Astrocyte (in vitro differentiated cells and primary cell): ENCODE data around the gene UNC5C. TPM values are rescaled to one million over a fixed set of nuclear protein-coding genes. Genes with fewer than 3 reads are reported as not detected.

Source experiments
- DNase-seq: peaks from one replicate; pipeline ENCODE4 v3.0.0-alpha.2; 2010; ENCODE audit warnings: low read depth
- FAIRE-seq: peaks from 2 replicates; lab custom pipeline; 2011; peaks lifted over from hg19 to GRCh38; lab: Jason Lieb, UNC
- H2AFZ ChIP-seq: 2 replicates; pipeline ENCODE4 v1.6.0; 2012; ENCODE audit warnings: low read depth, low read length, inconsistent platforms
- H3K27ac ChIP-seq: 2 replicates; pipeline ENCODE4 v1.5.1; 2011; ENCODE audit warnings: low read depth, low read length, inconsistent platforms
- H3K27me3 ChIP-seq: 2 replicates; pipeline ENCODE4 v1.6.0; 2011; ENCODE audit warnings: low read length, inconsistent platforms; ENCODE audit not compliant: insufficient read depth
- H3K36me3 ChIP-seq: 2 replicates; pipeline ENCODE4 v1.5.1; 2011; ENCODE audit warnings: low read length, inconsistent platforms; ENCODE audit not compliant: insufficient read depth
- H3K4me1 ChIP-seq: 2 replicates; pipeline ENCODE4 v1.5.1; 2011; ENCODE audit warnings: low read length, inconsistent platforms; ENCODE audit not compliant: insufficient read depth
- H3K4me2 ChIP-seq: 2 replicates; pipeline ENCODE4 v1.6.0; 2012; ENCODE audit warnings: low read length, inconsistent platforms
- H3K4me3 ChIP-seq: 2 replicates; pipeline ENCODE4 v1.5.1; 2011; ENCODE audit warnings: low read depth, mild to moderate bottlenecking, low read length, inconsistent platforms; ENCODE audit not compliant: insufficient read depth
- H3K79me2 ChIP-seq: 2 replicates; pipeline ENCODE4 v1.6.0; 2012; ENCODE audit warnings: mild to moderate bottlenecking, low read length, inconsistent platforms; ENCODE audit not compliant: insufficient read depth
- H3K9ac ChIP-seq: 2 replicates; pipeline ENCODE4 v1.6.0; 2012; ENCODE audit warnings: mild to moderate bottlenecking, low read length, inconsistent platforms
- H3K9me3 ChIP-seq: 2 replicates; pipeline ENCODE4 v1.5.1; 2012; ENCODE audit warnings: low read depth, mild to moderate bottlenecking, low read length, inconsistent platforms; ENCODE audit not compliant: insufficient read depth
- H4K20me1 ChIP-seq: 2 replicates; pipeline ENCODE4 v1.6.0; 2012; ENCODE audit warnings: low read length, inconsistent platforms; ENCODE audit not compliant: insufficient read depth
- H3K27ac Mint-ChIP-seq: one replicate; pipeline ENCODE4 v1.8.0; 2021; ENCODE audit warnings: mild to moderate bottlenecking, mixed read lengths; ENCODE audit not compliant: unreplicated experiment
- H3K27me3 Mint-ChIP-seq: one replicate; pipeline ENCODE4 v1.8.0; 2021; ENCODE audit warnings: low read depth, mixed read lengths; ENCODE audit not compliant: unreplicated experiment
- H3K36me3 Mint-ChIP-seq: one replicate; pipeline ENCODE4 v1.8.0; 2021; ENCODE audit warnings: low read depth, mixed read lengths; ENCODE audit not compliant: unreplicated experiment
- H3K4me1 Mint-ChIP-seq: one replicate; pipeline ENCODE4 v1.8.0; 2021; ENCODE audit warnings: low read depth, mixed read lengths; ENCODE audit not compliant: unreplicated experiment
- H3K4me3 Mint-ChIP-seq: one replicate; pipeline ENCODE4 v1.8.0; 2021; ENCODE audit warnings: mild to moderate bottlenecking, moderate library complexity, mixed read lengths; ENCODE audit not compliant: unreplicated experiment
- H3K9me3 Mint-ChIP-seq: one replicate; pipeline ENCODE4 v1.8.0; 2021; ENCODE audit warnings: mild to moderate bottlenecking, mixed read lengths; ENCODE audit not compliant: unreplicated experiment
- CTCF ChIP-seq: IDR thresholded peaks from 2 replicates; pipeline ENCODE4 v1.5.1; 2011; ENCODE audit warnings: low read depth, mild to moderate bottlenecking, inconsistent platforms, low read length, moderate library complexity; ENCODE audit not compliant: insufficient read depth
- EZH2 ChIP-seq: IDR thresholded peaks from 2 replicates; pipeline ENCODE4 v1.6.1; 2012; ENCODE audit warnings: mild to moderate bottlenecking, low read length, inconsistent platforms; ENCODE audit not compliant: insufficient read depth
- total RNA-seq: library from RNA; stranded (reverse); gene quantifications from 2 replicates; pipeline ENCODE4 v1.2.1, GENCODE V29; 2021

The UNC5C gene
- total RNA-seq, 1 donor from 2014 or later = 3.1 TPM

- H4K20me1 ChIP-seq = no peaks in the 10 kb centered on the region
- no peak overlapping the region for H3K9ac ChIP-seq
- Mint-ChIP-seq H3K4me3 (no peak overlapping the region), H3K4me1 (no peaks in the 10 kb centered on the region), H3K9me3 (peaks cover 1% of the 10 kb centered on the region), H3K27me3 (no peaks in the 10 kb centered on the region), H3K27ac (no peak overlapping the region), H3K36me3 (no peaks in the 10 kb centered on the region)
- H2AFZ ChIP-seq = no peak overlapping the region
- TF ChIP-seq CTCF (no peak), EZH2 (no peak)
- H3K4me1 ChIP-seq = no peaks in the 10 kb centered on the region
- no peaks in the 10 kb centered on the region for H3K27me3 ChIP-seq
- no peaks in the 10 kb centered on the region for H3K9me3 ChIP-seq
- H3K27ac ChIP-seq = no peak overlapping the region
- no peak overlapping the region for H3K4me3 ChIP-seq
- FAIRE-seq = peak; percentile 54
- H3K4me2 ChIP-seq = no peak overlapping the region
- H3K36me3 ChIP-seq = no peaks in the 10 kb centered on the region
- no peaks in the 10 kb centered on the region for H3K79me2 ChIP-seq
- no peak for DNase-seq
Measured at GRCh38 chr4:95517576-95518345, 31.0 kb downstream of the UNC5C start.

GRCh38 chr4:95516528-95517017 is 32.2 kb downstream of the UNC5C start:
- TF ChIP-seq CTCF = no peak
- TF ChIP-seq EZH2 = no peak
- Histone ChIP-seq H3K27me3 (no peaks in the 10 kb centered on the region), H3K4me1 (no peaks in the 10 kb centered on the region), H3K9me3 (no peaks in the 10 kb centered on the region), H3K9ac (no peak overlapping the region), H3K4me2 (no peak overlapping the region), H3K36me3 (no peaks in the 10 kb centered on the region), H3K79me2 (no peaks in the 10 kb centered on the region), H4K20me1 (no peaks in the 10 kb centered on the region), H2AFZ (peak overlapping the region; percentile 40), H3K27ac (no peak overlapping the region), H3K4me3 (no peak overlapping the region)
- Mint-ChIP-seq H3K27ac (no peak overlapping the region), H3K36me3 (no peaks in the 10 kb centered on the region), H3K9me3 (peaks cover 1% of the 10 kb centered on the region), H3K4me1 (no peaks in the 10 kb centered on the region), H3K4me3 (no peak overlapping the region), H3K27me3 (no peaks in the 10 kb centered on the region)
- DNase-seq = no peak
- no peak for FAIRE-seq

- H3K27me3 ChIP-seq = no peaks in the 10 kb centered on the region
- FAIRE-seq (no peak), DNase-seq (no peak)
- Mint-ChIP-seq H3K4me1 (peaks cover 6% of the 10 kb centered on the region), H3K27me3 (no peaks in the 10 kb centered on the region), H3K9me3 (peaks cover 1% of the 10 kb centered on the region), H3K36me3 (no peaks in the 10 kb centered on the region), H3K4me3 (no peak overlapping the region), H3K27ac (no peak overlapping the region)
- H3K4me1 ChIP-seq = no peaks in the 10 kb centered on the region
- TF ChIP-seq CTCF (no peak), EZH2 (no peak)
- no peak overlapping the region for H3K9ac ChIP-seq
- no peak overlapping the region for H2AFZ ChIP-seq
- H3K4me2 ChIP-seq = no peak overlapping the region
- H3K27ac ChIP-seq = no peak overlapping the region
- no peaks in the 10 kb centered on the region for H3K79me2 ChIP-seq
- H3K9me3 ChIP-seq = no peaks in the 10 kb centered on the region
- no peaks in the 10 kb centered on the region for H3K36me3 ChIP-seq
- no peaks in the 10 kb centered on the region for H4K20me1 ChIP-seq
- H3K4me3 ChIP-seq = no peak overlapping the region
Measured at GRCh38 chr4:95515589-95515988, 33.2 kb downstream of the UNC5C start.
